K562 (cell line): ENCODE data around the gene EFEMP2. TPM values are rescaled to one million over a fixed set of nuclear protein-coding genes. Genes with fewer than 3 reads are reported as not detected.

Experiments
- BRF1 ChIP-seq: IDR thresholded peaks from 3 replicates; pipeline ENCODE4 v1.6.1; 2011; ENCODE audit warnings: borderline replicate concordance, mild to moderate bottlenecking; ENCODE audit not compliant: insufficient read length; ENCODE audit errors: extremely low read depth
- CAMTA2 ChIP-seq: fragments of 250-450 bp; sonication (Bioruptor Pico); conservative IDR thresholded peaks from 2 replicates; pipeline ENCODE4 v1.5.1; 2022
- EP400 ChIP-seq: fragments of 450-650 bp; IDR thresholded peaks from 2 replicates; pipeline ENCODE4 v1.6.1; 2017; ENCODE audit warnings: antibody characterized with exemption, mild to moderate bottlenecking, moderate library complexity
- HMG20B ChIP-seq: fragments of 250-450 bp; sonication (Bioruptor Pico); IDR thresholded peaks from 2 replicates; pipeline ENCODE4 v1.5.0; 2021; ENCODE audit warnings: mild to moderate bottlenecking
- KAT7 ChIP-seq: sonication (generic); formaldehyde crosslinking; IDR thresholded peaks from 2 replicates; pipeline ENCODE4 v1.8.0; 2022; ENCODE audit warnings: missing genetic modification reagents, mild to moderate bottlenecking, borderline replicate concordance
- MEF2D ChIP-seq: conservative IDR thresholded peaks from 2 replicates; pipeline ENCODE4 v1.6.1; 2016; ENCODE audit warnings: low read depth, missing genetic modification characterization, missing compliant biosample characterization
- SIRT6 ChIP-seq: IDR thresholded peaks from one replicate; pipeline ENCODE4 v1.6.1; 2012; ENCODE audit warnings: low read depth, mild to moderate bottlenecking, control low read depth, inconsistent platforms, low read length, moderate library complexity
- TEAD1 ChIP-seq, 2 experiments: fragments of 450-650 bp in 1 of 2; sonication (generic) in 1 of 2; formaldehyde crosslinking; IDR thresholded peaks; 2 replicates each; pipeline versions ENCODE4 v1.4.0 to v1.8.0; 2020 to 2022; ENCODE audit warnings: mild to moderate bottlenecking in 2 of 2, missing genetic modification reagents in 1 of 2
- ZNF707 ChIP-seq: fragments of 250-450 bp; sonication (Bioruptor Pico); conservative IDR thresholded peaks from 2 replicates; pipeline ENCODE4 v1.8.0; 2022; ENCODE audit warnings: inconsistent platforms, mild to moderate bottlenecking, moderate library complexity
- ZNF717 ChIP-seq: fragments of 250-450 bp; sonication (Bioruptor Pico); IDR thresholded peaks from 2 replicates; pipeline ENCODE4 v1.5.0; 2021
- ZNF75A ChIP-seq: fragments of 450-650 bp; formaldehyde crosslinking; IDR thresholded peaks from 2 replicates; pipeline ENCODE4 v1.4.0; 2020; ENCODE audit warnings: mild to moderate bottlenecking
- polyA plus RNA-seq, 8 experiments: library from polyadenylated mRNA; depleted of rRNA in 4 of 8; stranded (reverse) in 5 of 8; unstranded in 3 of 8; fragments of >200 nt; fragmentation: Nextera tagmentation in 2 of 8; fragmentation: Illumina TruSeq in 1 of 8; extraction: Ambion mirVana in 2 of 8; extraction: Trizol in 1 of 8; gene quantifications; 2 replicates each; pipeline versions ENCODE4 v1.2.1 to v1.2.3, GENCODE V29; 2011 to 2014; ENCODE audit warnings: inconsistent platforms in 1 of 8, missing spikeins in 1 of 8
- total RNA-seq, 7 experiments: library from RNA; depleted of rRNA in 6 of 7; stranded (reverse); fragments of >200 nt in 6 of 7; fragmentation: Illumina TruSeq in 2 of 7; extraction: Trizol in 2 of 7; gene quantifications; 2 replicates each; pipeline versions ENCODE4 v1.2.1 to v1.2.3, GENCODE V29; 2011 to 2021; ENCODE audit warnings: low replicate concordance in 1 of 7
- TF ChIP-seq, protein P1 (sequence below): fragments of 450-650 bp; formaldehyde crosslinking; IDR thresholded peaks from 2 replicates; pipeline ENCODE4 v1.4.0; 2022; ENCODE audit warnings: mild to moderate bottlenecking, moderate library complexity
- TF ChIP-seq, protein P2 (sequence below): fragments of 250-450 bp; sonication (Bioruptor Pico); IDR thresholded peaks from 2 replicates; pipeline ENCODE4 v1.5.0; 2021
- TF ChIP-seq, protein P3 (sequence below): sonication (generic); formaldehyde crosslinking; IDR thresholded peaks from 2 replicates; pipeline ENCODE4 v1.8.0; 2023; ENCODE audit warnings: missing genetic modification reagents, mild to moderate bottlenecking, borderline replicate concordance
- TF ChIP-seq, protein P4 (sequence below): IDR thresholded peaks from 2 replicates; pipeline ENCODE4 v1.6.1; 2012; ENCODE audit warnings: low read depth, low read length, improper control_type of control experiment, borderline replicate concordance
- TF ChIP-seq, protein P5 (sequence below): fragments of 450-650 bp; IDR thresholded peaks from 2 replicates; pipeline ENCODE4 v1.6.1; 2016

Gene EFEMP2
- total and polyA plus RNA-seq, 9 of the 15 experiments (the other 6 are each of a cell fraction or from before 2014, with no cell fraction given) = 0.07 to 2.9 (median 0.69) TPM; not detected in 1

DNA sequence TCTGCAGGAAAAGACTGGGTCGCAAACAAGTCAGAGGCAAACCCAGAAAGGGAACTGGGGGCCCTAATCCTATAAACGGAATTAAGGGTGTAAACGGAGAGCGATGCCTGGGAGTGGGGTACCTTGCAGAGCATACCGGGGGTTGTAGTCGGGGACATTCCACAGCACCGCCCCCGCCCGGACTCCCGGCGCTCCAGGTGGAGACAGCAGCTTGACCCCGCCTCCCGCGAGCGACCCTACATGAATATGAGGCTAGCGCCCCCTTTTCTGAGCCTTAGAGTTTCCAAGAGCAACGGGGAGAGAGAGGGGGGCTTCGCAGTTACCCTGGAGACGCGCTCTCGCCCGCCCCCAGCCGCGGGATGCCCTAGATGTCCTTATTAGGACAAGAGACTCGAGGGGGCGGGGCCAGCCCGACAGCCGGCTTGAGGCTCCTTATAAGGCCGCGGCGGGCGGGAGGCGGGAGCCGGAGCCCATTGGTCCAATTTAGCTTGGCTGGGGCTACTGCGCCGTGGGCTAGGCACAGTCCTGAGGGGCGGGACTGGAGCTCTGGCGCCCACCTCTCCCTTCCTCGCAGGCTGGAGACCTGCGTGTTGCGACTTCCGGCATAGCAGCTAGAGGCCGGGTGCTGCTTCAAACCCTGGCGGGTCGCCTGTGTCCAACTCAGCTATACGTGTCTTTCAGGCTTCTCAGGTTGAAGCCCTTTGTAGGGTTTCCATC is 13.3 kb downstream of the EFEMP2 start (continued):
- TF ChIP-seq KAT7 (CRISPR knock-in tag) = 0 out of 2 replicates have a peak, but pooled peaks have one; percentile 62
- TF ChIP-seq SIRT6 = no peak
- TF ChIP-seq, protein P1, sequence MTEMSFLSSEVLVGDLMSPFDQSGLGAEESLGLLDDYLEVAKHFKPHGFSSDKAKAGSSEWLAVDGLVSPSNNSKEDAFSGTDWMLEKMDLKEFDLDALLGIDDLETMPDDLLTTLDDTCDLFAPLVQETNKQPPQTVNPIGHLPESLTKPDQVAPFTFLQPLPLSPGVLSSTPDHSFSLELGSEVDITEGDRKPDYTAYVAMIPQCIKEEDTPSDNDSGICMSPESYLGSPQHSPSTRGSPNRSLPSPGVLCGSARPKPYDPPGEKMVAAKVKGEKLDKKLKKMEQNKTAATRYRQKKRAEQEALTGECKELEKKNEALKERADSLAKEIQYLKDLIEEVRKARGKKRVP (CRISPR knock-in tag) = no peak
- TF ChIP-seq, protein P2, sequence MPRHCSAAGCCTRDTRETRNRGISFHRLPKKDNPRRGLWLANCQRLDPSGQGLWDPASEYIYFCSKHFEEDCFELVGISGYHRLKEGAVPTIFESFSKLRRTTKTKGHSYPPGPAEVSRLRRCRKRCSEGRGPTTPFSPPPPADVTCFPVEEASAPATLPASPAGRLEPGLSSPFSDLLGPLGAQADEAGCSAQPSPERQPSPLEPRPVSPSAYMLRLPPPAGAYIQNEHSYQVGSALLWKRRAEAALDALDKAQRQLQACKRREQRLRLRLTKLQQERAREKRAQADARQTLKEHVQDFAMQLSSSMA (CRISPR knock-in tag) = no peak
- no peak for TF ChIP-seq CAMTA2 (CRISPR knock-in tag)
- no peak for TF ChIP-seq BRF1
- TF ChIP-seq, protein P3, sequence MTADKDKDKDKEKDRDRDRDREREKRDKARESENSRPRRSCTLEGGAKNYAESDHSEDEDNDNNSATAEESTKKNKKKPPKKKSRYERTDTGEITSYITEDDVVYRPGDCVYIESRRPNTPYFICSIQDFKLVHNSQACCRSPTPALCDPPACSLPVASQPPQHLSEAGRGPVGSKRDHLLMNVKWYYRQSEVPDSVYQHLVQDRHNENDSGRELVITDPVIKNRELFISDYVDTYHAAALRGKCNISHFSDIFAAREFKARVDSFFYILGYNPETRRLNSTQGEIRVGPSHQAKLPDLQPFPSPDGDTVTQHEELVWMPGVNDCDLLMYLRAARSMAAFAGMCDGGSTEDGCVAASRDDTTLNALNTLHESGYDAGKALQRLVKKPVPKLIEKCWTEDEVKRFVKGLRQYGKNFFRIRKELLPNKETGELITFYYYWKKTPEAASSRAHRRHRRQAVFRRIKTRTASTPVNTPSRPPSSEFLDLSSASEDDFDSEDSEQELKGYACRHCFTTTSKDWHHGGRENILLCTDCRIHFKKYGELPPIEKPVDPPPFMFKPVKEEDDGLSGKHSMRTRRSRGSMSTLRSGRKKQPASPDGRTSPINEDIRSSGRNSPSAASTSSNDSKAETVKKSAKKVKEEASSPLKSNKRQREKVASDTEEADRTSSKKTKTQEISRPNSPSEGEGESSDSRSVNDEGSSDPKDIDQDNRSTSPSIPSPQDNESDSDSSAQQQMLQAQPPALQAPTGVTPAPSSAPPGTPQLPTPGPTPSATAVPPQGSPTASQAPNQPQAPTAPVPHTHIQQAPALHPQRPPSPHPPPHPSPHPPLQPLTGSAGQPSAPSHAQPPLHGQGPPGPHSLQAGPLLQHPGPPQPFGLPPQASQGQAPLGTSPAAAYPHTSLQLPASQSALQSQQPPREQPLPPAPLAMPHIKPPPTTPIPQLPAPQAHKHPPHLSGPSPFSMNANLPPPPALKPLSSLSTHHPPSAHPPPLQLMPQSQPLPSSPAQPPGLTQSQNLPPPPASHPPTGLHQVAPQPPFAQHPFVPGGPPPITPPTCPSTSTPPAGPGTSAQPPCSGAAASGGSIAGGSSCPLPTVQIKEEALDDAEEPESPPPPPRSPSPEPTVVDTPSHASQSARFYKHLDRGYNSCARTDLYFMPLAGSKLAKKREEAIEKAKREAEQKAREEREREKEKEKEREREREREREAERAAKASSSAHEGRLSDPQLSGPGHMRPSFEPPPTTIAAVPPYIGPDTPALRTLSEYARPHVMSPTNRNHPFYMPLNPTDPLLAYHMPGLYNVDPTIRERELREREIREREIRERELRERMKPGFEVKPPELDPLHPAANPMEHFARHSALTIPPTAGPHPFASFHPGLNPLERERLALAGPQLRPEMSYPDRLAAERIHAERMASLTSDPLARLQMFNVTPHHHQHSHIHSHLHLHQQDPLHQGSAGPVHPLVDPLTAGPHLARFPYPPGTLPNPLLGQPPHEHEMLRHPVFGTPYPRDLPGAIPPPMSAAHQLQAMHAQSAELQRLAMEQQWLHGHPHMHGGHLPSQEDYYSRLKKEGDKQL = no peak
- no peak for TF ChIP-seq ZNF75A (CRISPR knock-in tag)
- TF ChIP-seq, protein P4, sequence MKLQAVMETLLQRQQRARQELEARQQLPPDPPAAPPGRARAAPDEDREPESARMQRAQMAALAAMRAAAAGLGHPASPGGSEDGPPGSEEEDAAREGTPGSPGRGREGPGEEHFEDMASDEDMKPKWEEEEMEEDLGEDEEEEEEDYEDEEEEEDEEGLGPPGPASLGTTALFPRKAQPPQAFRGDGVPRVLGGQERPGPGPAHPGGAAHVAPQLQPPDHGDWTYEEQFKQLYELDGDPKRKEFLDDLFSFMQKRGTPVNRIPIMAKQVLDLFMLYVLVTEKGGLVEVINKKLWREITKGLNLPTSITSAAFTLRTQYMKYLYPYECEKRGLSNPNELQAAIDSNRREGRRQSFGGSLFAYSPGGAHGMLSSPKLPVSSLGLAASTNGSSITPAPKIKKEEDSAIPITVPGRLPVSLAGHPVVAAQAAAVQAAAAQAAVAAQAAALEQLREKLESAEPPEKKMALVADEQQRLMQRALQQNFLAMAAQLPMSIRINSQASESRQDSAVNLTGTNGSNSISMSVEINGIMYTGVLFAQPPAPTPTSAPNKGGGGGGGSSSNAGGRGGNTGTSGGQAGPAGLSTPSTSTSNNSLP = no peak
- no peak for TF ChIP-seq ZNF717 (CRISPR knock-in tag)
- TF ChIP-seq ZNF707 (CRISPR knock-in tag) = no peak
- TF ChIP-seq HMG20B (CRISPR knock-in tag) = no peak
- TF ChIP-seq TEAD1 (CRISPR knock-in tag; IDR thresholded peaks at IDR 0.05) = peak; percentile 74 to 92
- TF ChIP-seq EP400 = no peak; the same call in 1 of the 2 replicates
- TF ChIP-seq MEF2D (tag) = no peak
- TF ChIP-seq, protein P5, sequence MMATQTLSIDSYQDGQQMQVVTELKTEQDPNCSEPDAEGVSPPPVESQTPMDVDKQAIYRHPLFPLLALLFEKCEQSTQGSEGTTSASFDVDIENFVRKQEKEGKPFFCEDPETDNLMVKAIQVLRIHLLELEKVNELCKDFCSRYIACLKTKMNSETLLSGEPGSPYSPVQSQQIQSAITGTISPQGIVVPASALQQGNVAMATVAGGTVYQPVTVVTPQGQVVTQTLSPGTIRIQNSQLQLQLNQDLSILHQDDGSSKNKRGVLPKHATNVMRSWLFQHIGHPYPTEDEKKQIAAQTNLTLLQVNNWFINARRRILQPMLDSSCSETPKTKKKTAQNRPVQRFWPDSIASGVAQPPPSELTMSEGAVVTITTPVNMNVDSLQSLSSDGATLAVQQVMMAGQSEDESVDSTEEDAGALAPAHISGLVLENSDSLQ = no peak
